H9 (cell line): ENCODE measurements around the gene COPS8. TPM values are rescaled to one million over a fixed set of nuclear protein-coding genes. Genes with fewer than 3 reads are reported as not detected.

ENCODE experiments used
- DNase-seq: peaks from one replicate; pipeline ENCODE4 v3.0.0-alpha.2; 2017
- H2AFZ ChIP-seq: one replicate; pipeline ENCODE4 v1.6.1; 2013; ENCODE audit warnings: mild to moderate bottlenecking, low read length, control low read depth, moderate library complexity
- H2AK5ac ChIP-seq: 2 replicates; pipeline ENCODE4 v1.6.1; 2013; ENCODE audit warnings: low read length, control low read depth, mixed read lengths; ENCODE audit not compliant: insufficient read length
- H2BK120ac ChIP-seq: one replicate; pipeline ENCODE4 v1.6.1; 2013; ENCODE audit warnings: low read depth, mild to moderate bottlenecking, low read length, control low read depth, inconsistent platforms; ENCODE audit not compliant: poor library complexity, severe bottlenecking
- H2BK12ac ChIP-seq: 2 replicates; pipeline ENCODE4 v1.6.1; 2013; ENCODE audit warnings: low read length, control low read depth, mixed read lengths, low read depth; ENCODE audit not compliant: insufficient read length
- H2BK15ac ChIP-seq: 2 replicates; pipeline ENCODE4 v1.6.1; 2013; ENCODE audit warnings: low read depth, low read length, control low read depth
- H2BK20ac ChIP-seq: one replicate; pipeline ENCODE4 v1.6.1; 2013; ENCODE audit warnings: low read depth, mild to moderate bottlenecking, low read length, control low read depth, inconsistent platforms; ENCODE audit not compliant: poor library complexity, severe bottlenecking
- H2BK5ac ChIP-seq: 2 replicates; pipeline ENCODE4 v1.6.1; 2013; ENCODE audit warnings: low read length, control low read depth, mixed read lengths; ENCODE audit not compliant: insufficient read length
- H3K14ac ChIP-seq: 2 replicates; pipeline ENCODE4 v1.6.1; 2013; ENCODE audit warnings: low read length, control low read depth; ENCODE audit not compliant: insufficient read depth
- H3K18ac ChIP-seq: 2 replicates; pipeline ENCODE4 v1.6.1; 2013; ENCODE audit warnings: low read depth, mild to moderate bottlenecking, mixed read lengths, low read length, control low read depth; ENCODE audit not compliant: insufficient read length
- H3K23ac ChIP-seq: 2 replicates; pipeline ENCODE4 v1.6.1; 2013; ENCODE audit warnings: low read length, control low read depth, mixed read lengths, low read depth; ENCODE audit not compliant: insufficient read length
- H3K23me2 ChIP-seq: 2 replicates; pipeline ENCODE4 v1.6.1; 2013; ENCODE audit warnings: low read depth, mild to moderate bottlenecking, mixed read lengths, low read length, control low read depth; ENCODE audit not compliant: insufficient read length, poor library complexity, severe bottlenecking
- H3K27ac ChIP-seq: 2 replicates; pipeline ENCODE4 v1.5.1; 2013; ENCODE audit warnings: low read length, control low read depth, mixed read lengths, low read depth; ENCODE audit not compliant: insufficient read length
- H3K27me3 ChIP-seq: 2 replicates; pipeline ENCODE4 v1.6.1; 2013; ENCODE audit warnings: low read length, control low read depth, inconsistent platforms; ENCODE audit not compliant: insufficient read depth
- H3K4ac ChIP-seq: 2 replicates; pipeline ENCODE4 v1.6.1; 2013; ENCODE audit warnings: low read depth, mild to moderate bottlenecking, control low read depth, inconsistent platforms, low read length, moderate library complexity
- H3K4me1 ChIP-seq: 2 replicates; pipeline ENCODE4 v1.6.1; 2013; ENCODE audit warnings: low read length, control low read depth, inconsistent platforms; ENCODE audit not compliant: insufficient read depth
- H3K4me2 ChIP-seq: 2 replicates; pipeline ENCODE4 v1.6.1; 2013; ENCODE audit warnings: low read length, control low read depth, mixed read lengths; ENCODE audit not compliant: insufficient read length, insufficient read depth
- H3K56ac ChIP-seq: 2 replicates; pipeline ENCODE4 v1.6.1; 2013; ENCODE audit warnings: low read depth, mild to moderate bottlenecking, mixed read lengths, low read length, control low read depth; ENCODE audit not compliant: insufficient read length
- H3K79me1 ChIP-seq: 2 replicates; pipeline ENCODE4 v1.6.1; 2013; ENCODE audit warnings: low read depth, mild to moderate bottlenecking, moderate library complexity, low read length, control low read depth, inconsistent platforms; ENCODE audit not compliant: insufficient read depth, poor library complexity, severe bottlenecking
- H3K79me2 ChIP-seq: 2 replicates; pipeline ENCODE4 v1.6.1; 2013; ENCODE audit warnings: low read length, control low read depth, inconsistent platforms; ENCODE audit not compliant: insufficient read depth
- H3K9ac ChIP-seq: 2 replicates; pipeline ENCODE4 v1.6.1; 2013; ENCODE audit warnings: low read length, control low read depth, mixed read lengths; ENCODE audit not compliant: insufficient read length; ENCODE audit errors: extremely low read depth
- H3K9me3 ChIP-seq: one replicate; pipeline ENCODE4 v1.6.1; 2013; ENCODE audit warnings: low read depth, low read length, inconsistent platforms; ENCODE audit not compliant: control insufficient read depth
- H3T11ph ChIP-seq: one replicate; pipeline ENCODE4 v1.6.1; 2013; ENCODE audit warnings: mild to moderate bottlenecking, low read length, control low read depth, inconsistent platforms
- H4K20me1 ChIP-seq: one replicate; pipeline ENCODE4 v1.6.1; 2013; ENCODE audit not compliant: control insufficient read depth, insufficient read length, insufficient read depth
- H4K5ac ChIP-seq: 2 replicates; pipeline ENCODE4 v1.6.1; 2013; ENCODE audit warnings: low read depth, mild to moderate bottlenecking, mixed read lengths, low read length, control low read depth; ENCODE audit not compliant: insufficient read length
- H4K8ac ChIP-seq: replicated peaks from 2 replicates; pipeline ENCODE4 v1.6.1; 2013; ENCODE audit warnings: low read length, control low read depth, mixed read lengths, low read depth; ENCODE audit not compliant: insufficient read length
- H4K91ac ChIP-seq: 2 replicates; pipeline ENCODE4 v1.6.1; 2013; ENCODE audit warnings: low read depth, mild to moderate bottlenecking, moderate library complexity, mixed read lengths, low read length, control low read depth; ENCODE audit not compliant: insufficient read length
- H3K27ac Mint-ChIP-seq, 3 experiments: 2 replicates in 2 of 3; 3 replicates in 1 of 3; pipeline ENCODE4 v1.8.0; 2020 to 2021; ENCODE audit warnings: mixed read lengths in 3 of 3, mild to moderate bottlenecking in 1 of 3, moderate library complexity in 1 of 3
- H3K27me3 Mint-ChIP-seq: 2 replicates; pipeline ENCODE4 v1.8.0; 2021; ENCODE audit warnings: low read depth, mild to moderate bottlenecking, moderate library complexity, mixed read lengths
- H3K36me3 Mint-ChIP-seq, 3 experiments: 2 replicates in 2 of 3; 3 replicates in 1 of 3; pipeline ENCODE4 v1.8.0; 2020 to 2021; ENCODE audit warnings: low read depth in 3 of 3, mixed read lengths in 3 of 3; ENCODE audit not compliant: insufficient read depth in 1 of 3
- H3K4me1 Mint-ChIP-seq, 2 experiments: 2 replicates each; pipeline ENCODE4 v1.8.0; 2020; ENCODE audit warnings: mixed read lengths in 2 of 2
- H3K4me3 Mint-ChIP-seq, 2 experiments: 2 replicates in 1 of 2; 3 replicates in 1 of 2; pipeline ENCODE4 v1.8.0; 2020 to 2021; ENCODE audit warnings: mild to moderate bottlenecking in 2 of 2, mixed read lengths in 2 of 2, moderate library complexity in 1 of 2
- H3K9me3 Mint-ChIP-seq, 2 experiments: 2 replicates in 1 of 2; 3 replicates in 1 of 2; pipeline ENCODE4 v1.8.0; 2020; ENCODE audit warnings: mild to moderate bottlenecking in 2 of 2, mixed read lengths in 2 of 2, moderate library complexity in 1 of 2
- WGBS: extraction: QIAGEN DNeasy Blood & Tissue Kit; methylation state at CpG from one replicate; pipeline ENCODE4 v1.1.7; 2013; ENCODE audit warnings: missing lambda C conversion rate, low lambda C conversion rate, mixed read lengths; ENCODE audit not compliant: insufficient read length; ENCODE audit errors: extremely low coverage; 5-methylcytosine and 5-hydroxymethylcytosine counted together
- total RNA-seq: library from RNA; stranded (reverse); gene quantifications from 2 replicates; pipeline ENCODE4 v1.2.1, GENCODE V29; 2021
- TF ChIP-seq, protein P1 (sequence below): fragments of 200-600 bp; sonication (generic); conservative IDR thresholded peaks from 3 replicates; pipeline ENCODE4 v1.8.0; 2021; ENCODE audit warnings: antibody characterized with exemption, mild to moderate bottlenecking

Gene COPS8
- total RNA-seq, 1 experiment from 2014 or later, result 65.2 TPM

DNA sequence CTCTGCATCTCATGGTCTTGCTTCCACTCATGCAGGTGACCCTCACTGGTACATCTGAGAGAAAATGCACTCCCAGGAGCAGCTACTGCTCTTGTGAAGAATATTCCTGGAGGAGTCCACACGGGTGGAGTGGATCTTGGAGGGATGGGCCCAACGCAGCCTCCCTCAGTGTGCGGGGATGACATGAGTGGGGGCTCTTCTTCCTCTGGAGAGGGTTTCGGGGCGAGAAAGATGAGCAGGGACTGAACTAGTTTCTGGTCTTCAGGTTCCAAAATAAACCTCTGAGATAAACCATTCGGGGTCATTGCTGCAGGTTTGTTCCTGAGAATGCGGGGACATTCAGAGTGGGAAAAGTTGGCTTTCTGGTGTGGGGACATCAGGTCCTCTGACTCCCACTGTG lies 39.1 kb downstream of the COPS8 start:
- H3K27ac Mint-ChIP-seq, result no peak overlapping the region
- Histone ChIP-seq H3K9ac (no peak overlapping the region), H3K4me2 (no peak overlapping the region), H2BK5ac (no peak overlapping the region), H2BK20ac (no peak overlapping the region), H2BK120ac (no peak overlapping the region), H3K4ac (no peak overlapping the region), H4K91ac (no peak overlapping the region), H3K23me2 (no peaks in the 10 kb centered on the region), H3K18ac (no peak overlapping the region), H3K79me1 (no peaks in the 10 kb centered on the region), H3K27me3 (no peaks in the 10 kb centered on the region), H3K9me3 (no peaks in the 10 kb centered on the region), H4K8ac (no peak overlapping the region), H4K20me1 (no peaks in the 10 kb centered on the region), H3T11ph (no peak overlapping the region), H3K14ac (no peak overlapping the region), H4K5ac (no peak overlapping the region), H2AK5ac (no peak overlapping the region), H3K79me2 (no peaks in the 10 kb centered on the region), H2BK15ac (no peak overlapping the region), H2AFZ (no peak overlapping the region), H3K23ac (no peak overlapping the region), H3K4me1 (peaks cover 4% of the 10 kb centered on the region; the same call in 1 of the 2 replicates), H2BK12ac (no peak overlapping the region), H3K56ac (no peak overlapping the region), H3K27ac (no peak overlapping the region)
- WGBS, result no CpG with 5 or more reads among the region's 7 CpGs
- H3K9me3 Mint-ChIP-seq, result peaks cover 10 to 11% of the 10 kb centered on the region in 2 experiments; a peak in 4 of 5 replicates
- H3K4me3 Mint-ChIP-seq, result no peak overlapping the region
- H3K27me3 Mint-ChIP-seq, result peaks cover 15% of the 10 kb centered on the region
- TF ChIP-seq, protein P1, sequence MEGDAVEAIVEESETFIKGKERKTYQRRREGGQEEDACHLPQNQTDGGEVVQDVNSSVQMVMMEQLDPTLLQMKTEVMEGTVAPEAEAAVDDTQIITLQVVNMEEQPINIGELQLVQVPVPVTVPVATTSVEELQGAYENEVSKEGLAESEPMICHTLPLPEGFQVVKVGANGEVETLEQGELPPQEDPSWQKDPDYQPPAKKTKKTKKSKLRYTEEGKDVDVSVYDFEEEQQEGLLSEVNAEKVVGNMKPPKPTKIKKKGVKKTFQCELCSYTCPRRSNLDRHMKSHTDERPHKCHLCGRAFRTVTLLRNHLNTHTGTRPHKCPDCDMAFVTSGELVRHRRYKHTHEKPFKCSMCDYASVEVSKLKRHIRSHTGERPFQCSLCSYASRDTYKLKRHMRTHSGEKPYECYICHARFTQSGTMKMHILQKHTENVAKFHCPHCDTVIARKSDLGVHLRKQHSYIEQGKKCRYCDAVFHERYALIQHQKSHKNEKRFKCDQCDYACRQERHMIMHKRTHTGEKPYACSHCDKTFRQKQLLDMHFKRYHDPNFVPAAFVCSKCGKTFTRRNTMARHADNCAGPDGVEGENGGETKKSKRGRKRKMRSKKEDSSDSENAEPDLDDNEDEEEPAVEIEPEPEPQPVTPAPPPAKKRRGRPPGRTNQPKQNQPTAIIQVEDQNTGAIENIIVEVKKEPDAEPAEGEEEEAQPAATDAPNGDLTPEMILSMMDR, result no peak
- DNase-seq, result no peak
- peaks cover 0 to 3% of the 10 kb centered on the region in 2 experiments; a peak in 2 of 4 replicates for H3K4me1 Mint-ChIP-seq
- H3K36me3 Mint-ChIP-seq, result no peaks in the 10 kb centered on the region; a peak in 1 of 7 replicates
